ENCODE data around the gene RGS16. TPM values are rescaled to one million over a fixed set of nuclear protein-coding genes. Genes with fewer than 3 reads are reported as not detected.

The RGS16 gene
- total and polyA plus RNA-seq, 2 of the 13 experiments (the other 11 are each of a cell fraction or from before 2014, with no cell fraction given), result not detected

- TF ChIP-seq GABPB1 (CRISPR knock-in tag; IDR thresholded peaks at IDR 0.05), result peak; percentile 69; the same call in 1 of the 2 replicates
- peak; percentile 13; the same call in 1 of the 2 replicates for TF ChIP-seq ZNF768 (CRISPR knock-in tag; IDR thresholded peaks at IDR 0.05)
- TF ChIP-seq BHLHE40 (IDR thresholded peaks at IDR 0.05; ENCODE audit: low read length), result 0 out of 2 replicates have a peak, but pooled peaks have one; percentile 25
- 0 out of 2 replicates have a peak, but pooled peaks have one; percentile 33 for TF ChIP-seq ELF1 (CRISPR knock-in tag; IDR thresholded peaks at IDR 0.05)
- peak; percentile 97 for TF ChIP-seq ZNF317 (CRISPR knock-in tag; IDR thresholded peaks at IDR 0.05)
- no peak for TF ChIP-seq DMTF1 (CRISPR knock-in tag; IDR thresholded peaks at IDR 0.05)
- peak; percentile 26; the same call in 1 of the 2 replicates for TF ChIP-seq SALL1 (CRISPR knock-in tag; IDR thresholded peaks at IDR 0.05)
- no peak for TF ChIP-seq HNRNPUL1 (IDR thresholded peaks at IDR 0.05; ENCODE audit: low read depth, low read length)
- 0 out of 2 replicates have a peak, but pooled peaks have one; percentile 31 for TF ChIP-seq ZFX (CRISPR knock-in tag; IDR thresholded peaks at IDR 0.05; ENCODE audit: low read depth)
- peak; percentile 43; the same call in 1 of the 2 replicates for TF ChIP-seq MAX (IDR thresholded peaks at IDR 0.05)
- 0 out of 2 replicates have a peak, but pooled peaks have one; percentile 26 for TF ChIP-seq ZNF136 (CRISPR knock-in tag; IDR thresholded peaks at IDR 0.05; ENCODE audit: low read depth)
- no peak for TF ChIP-seq ZSCAN31 (CRISPR knock-in tag; IDR thresholded peaks at IDR 0.05; ENCODE audit: low read depth)
These were observed 10.7 kb upstream of the RGS16 start (continued) for GRCh38 chr1:182614796-182615454.
